OCI-LY1 (cell line): ENCODE data around the gene OR6B1.

Source experiments
- H2AFZ ChIP-seq: fragments of 200-600 bp; sonication (generic), shearing (Covaris generic); 2 replicates; pipeline ENCODE4 v1.6.0; 2014; ENCODE audit warnings: antibody characterized with exemption, mild to moderate bottlenecking, low read length
- H3F3A ChIP-seq: fragments of 200-600 bp; sonication (generic), shearing (Covaris generic); 2 replicates; pipeline ENCODE4 v1.6.0; 2014; ENCODE audit warnings: mild to moderate bottlenecking, antibody characterized with exemption, low read length, moderate library complexity; ENCODE audit not compliant: insufficient read depth
- H3K27ac ChIP-seq: fragments of 200-600 bp; sonication (generic); 2 replicates; pipeline ENCODE4 v1.5.1; 2014; ENCODE audit warnings: low read length, mixed run types, mild to moderate bottlenecking, low read depth; ENCODE audit not compliant: poor library complexity, severe bottlenecking
- H3K27me3 ChIP-seq: fragments of 200-600 bp; sonication (generic); 2 replicates; pipeline ENCODE4 v1.6.0; 2014; ENCODE audit warnings: antibody characterized with exemption, mild to moderate bottlenecking, low read length, moderate library complexity; ENCODE audit not compliant: insufficient read depth
- H3K36me3 ChIP-seq: fragments of 200-600 bp; sonication (generic); 2 replicates; pipeline ENCODE4 v1.6.1; 2014; ENCODE audit warnings: mild to moderate bottlenecking, antibody characterized with exemption, low read length, moderate library complexity, mixed read lengths; ENCODE audit not compliant: insufficient read depth
- H3K4me1 ChIP-seq: fragments of 200-600 bp; sonication (generic); 2 replicates; pipeline ENCODE4 v1.5.1; 2014; ENCODE audit warnings: mild to moderate bottlenecking, low read length, moderate library complexity; ENCODE audit not compliant: insufficient read depth, severe bottlenecking
- H3K4me2 ChIP-seq: fragments of 200-600 bp; sonication (generic), shearing (Covaris generic); 2 replicates; pipeline ENCODE4 v1.6.1; 2014; ENCODE audit warnings: low read length
- H3K4me3 ChIP-seq: fragments of 200-600 bp; sonication (generic); 2 replicates; pipeline ENCODE4 v1.5.1; 2014; ENCODE audit warnings: low read length, low read depth, mild to moderate bottlenecking, mixed read lengths; ENCODE audit not compliant: poor library complexity, severe bottlenecking
- H3K79me2 ChIP-seq: fragments of 200-600 bp; shearing (Covaris generic); 2 replicates; pipeline ENCODE4 v1.6.1; 2016; ENCODE audit warnings: mixed run types, low read length, mixed read lengths; ENCODE audit not compliant: insufficient read depth
- H3K9ac ChIP-seq: fragments of 200-600 bp; sonication (generic), shearing (Covaris generic); 2 replicates; pipeline ENCODE4 v1.6.1; 2014; ENCODE audit warnings: mild to moderate bottlenecking, low read length, mixed read lengths
- H3K9me2 ChIP-seq: fragments of 200-600 bp; sonication (generic), shearing (Covaris generic); 2 replicates; pipeline ENCODE4 v1.6.1; 2014; ENCODE audit warnings: low read depth, mild to moderate bottlenecking, low read length, mixed read lengths
- H3K9me3 ChIP-seq: fragments of 200-600 bp; shearing (Covaris generic); 2 replicates; pipeline ENCODE4 v1.6.1; 2014; ENCODE audit warnings: low read length, mixed read lengths
- H4K20me1 ChIP-seq: fragments of 200-600 bp; sonication (generic), shearing (Covaris generic); 2 replicates; pipeline ENCODE4 v1.6.0; 2016; ENCODE audit warnings: mild to moderate bottlenecking, low read length; ENCODE audit not compliant: insufficient read depth
- CTCF ChIP-seq: fragments of 200-600 bp; sonication (generic), shearing (Covaris generic); IDR thresholded peaks from 2 replicates; pipeline ENCODE4 v1.5.1; 2017; ENCODE audit warnings: mild to moderate bottlenecking, antibody characterized with exemption, low read length, moderate library complexity, mixed read lengths
- EZH2 ChIP-seq: fragments of 200-600 bp; sonication (generic), shearing (Covaris generic); IDR thresholded peaks from 2 replicates; pipeline ENCODE4 v1.8.0; 2017; ENCODE audit warnings: borderline replicate concordance, mixed run types, mild to moderate bottlenecking, antibody characterized with exemption, low read length, moderate library complexity, mixed read lengths

The OR6B1 gene

GRCh38 chr7:143979998-143980397 lies 20.1 kb upstream of the OR6B1 start:
- no peak overlapping the region for H3K4me2 ChIP-seq
- TF ChIP-seq EZH2 (no peak), CTCF (no peak)
- H3K9ac ChIP-seq, result no peak overlapping the region
- no peaks in the 10 kb centered on the region for H3F3A ChIP-seq
- no peaks in the 10 kb centered on the region for H3K27me3 ChIP-seq
- no peak overlapping the region for H3K27ac ChIP-seq
- no peak overlapping the region for H3K4me3 ChIP-seq
- no peaks in the 10 kb centered on the region for H3K9me2 ChIP-seq
- H3K4me1 ChIP-seq, result no peaks in the 10 kb centered on the region
- H3K9me3 ChIP-seq, result no peaks in the 10 kb centered on the region
- no peaks in the 10 kb centered on the region for H3K79me2 ChIP-seq
- no peak overlapping the region for H2AFZ ChIP-seq
- no peaks in the 10 kb centered on the region for H4K20me1 ChIP-seq
- H3K36me3 ChIP-seq, result no peaks in the 10 kb centered on the region

DNA sequence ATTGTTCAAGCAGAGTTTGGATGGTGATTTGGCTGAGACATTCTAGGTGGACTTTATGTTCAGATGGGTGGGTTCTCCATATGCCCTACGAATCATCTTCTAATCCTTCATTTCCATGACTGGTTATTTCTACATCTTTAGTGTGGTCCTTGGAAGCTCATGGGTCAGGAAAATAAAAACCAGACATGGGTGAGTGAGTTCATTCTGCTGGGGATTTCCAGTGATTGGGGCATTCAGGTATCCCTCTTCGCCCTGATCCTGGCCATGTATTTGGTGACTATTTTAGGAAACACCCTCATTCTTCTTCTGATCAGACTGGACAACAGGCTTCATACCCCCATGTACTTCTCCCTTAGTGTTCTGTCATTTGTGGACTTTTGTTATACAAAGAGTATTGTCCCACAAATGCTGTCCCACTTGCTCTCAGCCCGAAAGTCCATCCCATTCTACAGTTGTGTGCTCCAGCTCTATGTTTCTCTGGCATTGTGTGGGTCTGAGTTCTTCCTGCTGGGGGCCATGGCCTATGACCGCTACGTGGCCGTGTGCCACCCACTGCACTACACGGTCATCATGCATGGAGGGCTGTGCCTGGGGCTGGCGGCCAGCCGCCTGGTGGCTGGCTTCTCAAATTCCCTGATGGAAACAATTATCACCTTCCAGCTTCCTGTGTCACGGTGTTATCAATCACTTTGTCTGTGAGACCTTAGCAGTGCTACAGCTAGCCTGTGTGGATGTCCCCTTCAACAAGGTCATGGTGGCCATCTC lies 19.2 kb upstream of the OR6B1 start:
- no peaks in the 10 kb centered on the region for H3K9me3 ChIP-seq
- H3K4me3 ChIP-seq, result no peak overlapping the region
- no peak for TF ChIP-seq EZH2
- TF ChIP-seq CTCF, result no peak
- no peak overlapping the region for H3K4me2 ChIP-seq
- no peak overlapping the region for H2AFZ ChIP-seq
- H3K79me2 ChIP-seq, result no peaks in the 10 kb centered on the region
- no peaks in the 10 kb centered on the region for H4K20me1 ChIP-seq
- H3K9me2 ChIP-seq, result no peaks in the 10 kb centered on the region
- H3K27ac ChIP-seq, result no peak overlapping the region
- no peaks in the 10 kb centered on the region for H3K36me3 ChIP-seq
- no peaks in the 10 kb centered on the region for H3K27me3 ChIP-seq
- H3K4me1 ChIP-seq, result no peaks in the 10 kb centered on the region
- no peaks in the 10 kb centered on the region for H3F3A ChIP-seq
- no peak overlapping the region for H3K9ac ChIP-seq

- Histone ChIP-seq H3K9ac (no peak overlapping the region), H3K36me3 (no peaks in the 10 kb centered on the region), H3K4me3 (no peak overlapping the region), H4K20me1 (no peaks in the 10 kb centered on the region), H3K27ac (no peak overlapping the region), H2AFZ (no peak overlapping the region), H3K9me3 (no peaks in the 10 kb centered on the region), H3K4me2 (no peak overlapping the region), H3K9me2 (no peaks in the 10 kb centered on the region), H3K4me1 (no peaks in the 10 kb centered on the region), H3F3A (no peaks in the 10 kb centered on the region), H3K79me2 (no peaks in the 10 kb centered on the region), H3K27me3 (no peaks in the 10 kb centered on the region)
- no peak for TF ChIP-seq EZH2
- no peak for TF ChIP-seq CTCF
Measured at GRCh38 chr7:143983960-143984359, 16.2 kb upstream of the OR6B1 start.
